NCI-H2107 treated with DMSO at 0.1 percent for 48 hours (cell line): ENCODE results near the gene HMGCLL1.

Experiments
- DNase-seq: peaks from one replicate; lab custom pipeline; 2025; ENCODE audit not compliant: unreplicated experiment; lab: John Stamatoyannopoulos, UW

Gene HMGCLL1

DNA sequence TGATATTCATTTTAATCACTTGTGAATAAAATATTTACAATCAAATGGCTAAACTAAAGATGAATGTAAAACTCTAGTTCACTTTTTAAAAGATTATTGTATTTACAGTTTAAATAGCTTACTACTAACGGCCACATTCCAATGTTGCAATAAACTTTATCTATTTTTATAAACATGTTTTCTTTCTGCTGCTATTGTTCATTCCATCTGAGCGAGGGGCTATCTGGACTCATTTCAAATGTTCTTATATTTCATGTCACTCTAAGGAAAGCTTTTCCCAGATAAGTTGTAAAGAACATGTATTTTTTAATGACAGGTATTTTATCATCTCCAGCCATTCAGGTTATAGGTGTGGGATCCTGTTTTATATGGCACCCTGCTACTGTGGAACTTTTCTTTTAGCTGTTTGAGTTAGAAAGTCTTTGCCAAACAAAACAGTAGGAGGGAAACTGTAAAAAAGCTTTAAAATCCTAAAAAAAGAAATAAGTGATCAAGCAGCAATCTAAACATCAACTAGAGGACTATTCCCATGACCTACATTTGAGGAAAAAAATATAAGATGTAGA, 42.5 kb downstream of the HMGCLL1 start:
- DNase-seq = no peak

DNA sequence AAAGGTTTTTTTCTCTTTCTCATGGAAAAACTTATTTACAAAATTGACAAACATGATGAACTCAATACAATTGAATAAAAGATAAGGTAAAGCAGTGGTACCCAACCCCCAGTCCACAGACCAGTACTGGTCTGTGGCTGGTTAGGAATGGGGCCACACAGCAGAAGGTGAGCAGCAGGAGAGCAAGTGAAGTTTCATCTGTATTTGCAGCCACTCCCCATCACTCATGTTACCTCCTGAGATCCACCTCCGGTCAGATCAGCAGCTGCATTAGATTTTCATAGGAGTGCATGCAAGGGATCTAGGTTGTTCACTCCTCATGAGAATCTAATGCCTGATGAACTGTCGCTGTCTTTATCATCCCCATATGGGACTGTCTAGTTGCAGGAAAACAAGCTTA, 47.5 kb downstream of the HMGCLL1 start:
- no peak for DNase-seq

DNA sequence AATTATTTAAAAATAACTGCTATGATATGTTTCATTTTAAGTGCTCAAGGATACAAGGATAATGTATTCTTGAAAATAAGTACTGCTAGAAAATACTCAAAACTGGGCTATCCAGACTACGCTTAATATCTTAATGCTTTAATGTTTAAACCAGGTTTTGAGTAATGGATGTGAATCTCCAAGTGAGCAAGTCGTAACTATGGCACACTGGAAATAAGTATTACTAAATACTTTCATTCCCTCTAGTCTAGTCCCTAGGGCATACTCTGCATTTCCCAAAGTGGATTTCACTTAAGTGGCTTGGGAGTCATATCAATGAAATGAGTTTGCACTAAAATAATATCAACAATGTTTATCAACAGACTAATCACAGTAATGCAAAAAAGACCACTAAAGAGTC, 48.1 kb downstream of the HMGCLL1 start:
- no peak for DNase-seq

DNA sequence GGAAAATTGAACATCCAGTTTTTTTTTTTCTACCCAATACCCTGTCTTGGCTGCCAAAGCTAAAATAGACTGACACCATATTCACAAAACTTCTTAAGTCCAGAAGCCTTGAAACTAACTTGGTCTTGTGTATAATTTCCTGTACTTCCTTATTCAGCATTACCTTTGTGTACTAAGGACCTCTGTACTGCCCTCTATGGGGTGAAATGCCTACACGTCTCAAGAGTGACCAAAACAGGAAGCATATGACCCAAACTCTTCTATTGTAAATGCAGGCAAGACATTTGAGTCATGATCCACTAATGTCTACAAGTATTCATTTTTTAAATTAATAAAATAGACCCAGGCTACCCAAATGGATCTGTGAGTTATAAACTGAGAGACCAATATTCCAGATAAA, 50.4 kb downstream of the HMGCLL1 start:
- DNase-seq = no peak

DNA sequence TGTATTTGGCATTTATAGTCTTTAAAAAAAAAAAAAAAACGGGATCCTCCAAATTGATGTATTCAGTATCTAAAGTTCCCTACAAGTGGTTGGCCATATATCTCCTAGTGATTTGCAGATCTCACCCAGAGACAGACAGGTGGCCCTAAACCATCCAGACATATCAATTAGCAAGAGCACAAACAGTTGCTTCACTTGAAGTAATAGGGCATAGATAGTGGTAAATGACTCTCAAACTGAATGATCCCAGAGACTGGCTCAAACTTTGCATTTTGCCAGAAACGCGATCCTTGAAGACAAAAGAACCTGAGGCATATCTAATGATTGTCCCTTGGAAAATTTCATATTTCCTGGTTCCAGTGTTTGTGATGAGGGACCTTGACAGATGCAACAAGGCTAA, 54.6 kb downstream of the HMGCLL1 start:
- DNase-seq = no peak

DNA sequence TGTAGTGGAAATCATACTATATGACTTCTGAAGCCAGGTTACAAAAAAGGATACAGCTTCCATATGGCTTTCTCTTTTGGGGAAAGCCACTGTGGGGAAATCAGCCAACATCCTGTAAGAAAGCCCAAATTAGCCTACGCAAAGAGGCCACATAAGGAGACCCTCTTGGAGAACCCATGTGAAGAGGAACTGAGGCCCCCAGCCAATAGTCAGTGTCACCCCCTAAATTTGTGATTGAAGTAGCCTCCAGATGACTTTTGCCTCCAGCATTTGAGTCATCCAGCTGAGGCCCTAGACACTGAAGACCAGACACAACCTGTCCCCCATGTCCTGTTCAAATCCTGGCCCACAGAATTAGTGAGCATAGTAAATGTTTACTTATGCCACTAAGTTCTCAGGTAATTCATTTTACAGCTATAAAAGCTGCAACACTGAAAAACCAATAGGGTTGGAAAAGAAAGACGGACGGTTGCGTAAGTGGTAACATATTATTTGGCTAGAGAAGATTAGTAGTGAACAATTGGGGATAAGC, 60.4 kb downstream of the HMGCLL1 start:
- DNase-seq = no peak

DNA sequence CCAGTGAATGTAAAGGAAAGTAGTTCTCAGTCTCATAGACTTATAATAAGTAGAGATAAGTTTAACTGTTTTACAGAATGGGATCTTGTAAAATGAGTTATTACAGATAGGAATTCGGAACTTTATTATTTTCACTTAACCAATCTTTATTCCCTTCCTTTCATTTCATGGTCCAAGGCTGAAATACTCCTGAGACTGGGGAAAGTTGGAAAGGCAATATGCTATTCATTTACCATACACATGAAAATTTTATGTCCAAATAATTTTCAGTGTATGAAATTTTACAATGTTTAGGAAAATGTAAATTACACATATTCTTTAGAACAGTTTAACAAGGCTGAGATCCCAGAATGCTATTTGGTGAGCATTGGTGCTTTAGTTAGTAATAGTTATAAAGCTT, 62.3 kb downstream of the HMGCLL1 start:
- DNase-seq = no peak

DNA sequence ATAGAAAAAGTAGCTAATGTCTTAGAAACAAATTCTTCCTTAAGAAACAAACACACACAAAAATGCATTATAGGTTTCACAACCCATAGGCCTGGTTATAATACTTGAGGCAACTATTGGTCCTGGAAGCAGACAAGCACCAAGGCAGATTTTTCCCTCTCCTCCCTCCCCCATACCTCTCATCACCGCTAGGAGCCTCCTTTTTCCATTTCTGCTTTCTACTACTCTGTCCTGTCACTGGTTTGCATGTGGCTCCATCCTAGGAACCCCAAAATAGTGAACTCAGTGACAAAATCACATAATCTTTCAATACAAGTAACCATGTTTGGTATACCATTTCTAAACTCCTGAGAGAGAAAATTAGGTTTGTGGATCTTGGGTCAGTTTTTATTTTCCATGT, 66.1 kb downstream of the HMGCLL1 start:
- DNase-seq = no peak

DNA sequence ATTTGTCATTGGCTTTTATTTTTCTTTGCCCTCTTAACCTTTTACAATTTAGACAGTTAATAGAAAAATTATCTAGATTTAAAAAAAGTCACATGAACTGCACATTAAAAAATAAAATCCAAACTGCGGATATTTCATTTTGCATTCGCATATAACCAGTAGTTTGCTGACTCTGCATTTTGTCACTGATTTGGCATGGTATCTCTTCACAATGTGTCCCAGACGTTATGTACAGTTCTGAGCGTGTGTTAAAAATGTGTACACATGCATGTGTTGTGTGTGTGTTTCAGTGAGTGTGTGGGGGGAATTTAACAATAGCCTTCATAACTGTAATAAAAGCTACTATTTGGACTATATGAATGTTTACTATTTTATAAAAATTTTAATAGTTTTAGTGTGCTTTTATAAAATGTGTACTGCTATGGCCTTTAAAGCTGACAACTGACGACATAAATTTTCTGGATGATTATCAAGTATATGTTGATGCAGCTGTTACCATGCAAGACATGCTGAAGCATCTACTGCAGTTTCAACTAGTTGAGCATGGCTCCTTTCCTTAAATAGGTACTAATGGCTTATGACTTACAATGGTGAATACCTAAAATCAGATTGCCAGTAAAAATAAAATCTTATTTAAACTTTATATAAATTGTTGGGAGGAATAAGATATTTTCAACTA, 67.7 kb downstream of the HMGCLL1 start:
- DNase-seq = no peak

DNA sequence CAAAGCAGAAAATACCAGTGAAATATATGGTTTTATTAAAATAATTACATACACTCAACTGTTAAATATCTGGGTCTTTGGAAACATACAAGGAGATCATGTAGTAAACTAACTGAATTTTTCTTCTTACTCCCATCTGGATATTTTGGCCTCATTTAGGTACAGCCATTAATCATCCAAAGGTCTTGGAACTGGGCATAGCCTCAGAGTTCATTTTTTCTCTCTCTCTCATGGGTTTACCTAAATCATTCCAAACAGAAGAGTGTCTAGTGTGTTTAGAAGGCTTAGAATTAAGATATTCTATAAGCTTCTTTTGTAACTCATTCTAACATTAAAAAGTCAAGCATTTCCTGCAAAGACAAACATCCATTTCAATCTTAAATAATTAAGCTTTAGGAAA, 79.4 kb downstream of the HMGCLL1 start:
- DNase-seq = no peak

DNA sequence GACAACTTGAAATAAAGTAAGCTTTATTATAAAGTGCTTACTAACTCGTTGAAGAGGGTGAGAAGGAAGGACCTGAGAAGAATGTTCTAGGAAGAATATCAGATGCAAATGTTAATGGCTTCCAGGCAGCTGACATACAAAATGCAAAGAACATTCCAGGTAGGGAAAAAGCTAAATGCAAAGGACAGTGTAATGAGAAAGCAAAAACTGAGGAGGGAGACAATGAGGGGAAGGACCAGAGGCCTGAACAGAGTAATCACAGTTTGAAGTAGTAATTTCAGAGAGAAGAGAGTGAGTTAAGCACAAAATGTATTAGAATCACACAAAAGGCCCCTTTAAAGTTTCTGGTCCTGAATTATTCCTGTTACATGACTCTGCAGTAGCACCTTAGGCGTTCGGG, 81.3 kb downstream of the HMGCLL1 start:
- DNase-seq = no peak

DNA sequence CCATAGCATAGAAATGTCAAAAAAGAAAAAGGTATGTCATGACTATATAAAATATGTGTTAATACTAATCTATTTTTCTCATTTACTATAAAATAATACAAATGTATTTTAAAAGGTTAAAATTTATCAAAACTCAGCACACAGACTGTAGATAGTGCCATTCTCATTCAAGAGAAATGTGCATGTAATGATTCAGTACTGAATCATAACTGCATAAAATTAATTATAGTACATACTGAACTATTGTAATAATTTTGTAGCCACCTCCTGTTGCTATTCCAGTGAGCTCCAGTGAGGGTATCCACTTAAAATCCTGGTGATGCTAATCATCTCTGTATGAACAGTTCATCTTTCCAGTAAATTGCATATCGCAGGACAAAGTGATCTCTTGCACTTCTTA, 82.8 kb downstream of the HMGCLL1 start:
- DNase-seq = no peak

DNA sequence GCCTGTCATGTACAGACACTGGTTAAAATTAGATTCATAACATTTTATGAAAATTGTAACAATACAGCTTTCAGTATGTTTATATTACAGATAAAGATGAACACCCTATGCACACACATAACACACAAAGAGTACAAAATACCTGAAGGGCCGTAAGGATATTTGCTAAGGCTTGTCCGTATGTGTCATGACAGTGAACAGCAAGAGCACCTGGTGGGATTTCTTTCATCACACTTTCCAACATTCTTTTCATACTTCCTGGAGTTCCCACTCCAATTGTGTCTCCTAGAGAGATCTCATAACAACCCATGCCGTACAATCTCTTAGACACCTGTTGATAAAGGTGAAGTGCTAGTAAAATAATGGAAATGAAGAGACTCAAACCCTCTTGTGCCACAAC, 83.7 kb downstream of the HMGCLL1 start:
- DNase-seq = no peak

DNA sequence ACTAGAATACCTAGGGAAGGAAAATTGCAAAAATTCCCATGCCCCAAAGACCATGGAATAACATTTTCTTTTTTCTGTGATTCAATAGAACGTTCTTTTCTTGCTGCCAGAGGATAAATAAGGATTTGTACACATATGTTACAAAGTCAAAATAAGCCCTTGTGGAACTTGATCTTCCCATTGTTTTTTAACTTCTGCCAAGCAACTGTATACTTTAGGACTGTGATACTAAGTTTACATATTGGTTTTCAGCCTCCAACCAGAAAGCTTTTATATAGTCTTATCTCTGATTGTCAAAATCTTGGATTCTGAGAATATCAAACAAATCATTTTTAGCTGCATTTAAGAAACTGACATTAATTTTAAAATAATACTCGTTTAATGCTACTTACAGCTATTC, 84.6 kb downstream of the HMGCLL1 start:
- no peak for DNase-seq

DNA sequence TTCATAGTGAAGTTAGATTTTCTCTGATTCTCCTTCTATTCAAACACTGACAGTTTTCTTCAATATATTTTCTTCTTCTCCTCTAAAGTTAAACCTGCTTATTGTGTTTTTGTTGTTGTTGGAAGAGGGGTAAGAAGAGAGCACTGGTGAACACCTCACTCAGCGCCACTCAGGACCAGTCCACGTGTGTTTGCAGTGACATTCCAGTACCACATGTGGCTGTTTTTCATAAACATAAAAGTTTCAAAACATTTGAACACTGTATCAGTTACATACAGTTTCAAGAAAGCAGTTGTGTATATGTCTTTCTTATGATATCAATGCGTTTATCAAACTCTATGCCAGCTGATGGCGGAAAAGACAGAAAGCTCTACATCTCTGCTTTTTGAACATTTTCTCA, 86.7 kb downstream of the HMGCLL1 start:
- DNase-seq = no peak

DNA sequence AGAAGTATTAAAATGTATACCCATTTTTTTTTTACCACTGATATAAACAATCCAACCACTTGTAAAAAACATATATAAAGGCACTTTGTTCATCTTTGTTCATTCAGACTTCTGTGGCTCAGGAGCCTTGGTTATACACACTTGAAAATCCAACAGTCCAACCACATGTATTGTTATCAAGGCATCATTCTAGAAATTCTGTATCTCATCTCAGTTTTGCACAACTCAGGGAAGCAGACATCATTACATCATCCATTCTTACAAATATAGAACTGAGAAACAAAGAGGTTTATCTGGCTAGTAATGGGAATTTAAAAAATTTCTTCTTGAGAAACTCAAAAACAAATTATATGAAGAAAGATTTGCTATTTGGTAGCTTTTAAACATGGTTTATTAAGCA, 88.1 kb downstream of the HMGCLL1 start:
- DNase-seq = no peak

DNA sequence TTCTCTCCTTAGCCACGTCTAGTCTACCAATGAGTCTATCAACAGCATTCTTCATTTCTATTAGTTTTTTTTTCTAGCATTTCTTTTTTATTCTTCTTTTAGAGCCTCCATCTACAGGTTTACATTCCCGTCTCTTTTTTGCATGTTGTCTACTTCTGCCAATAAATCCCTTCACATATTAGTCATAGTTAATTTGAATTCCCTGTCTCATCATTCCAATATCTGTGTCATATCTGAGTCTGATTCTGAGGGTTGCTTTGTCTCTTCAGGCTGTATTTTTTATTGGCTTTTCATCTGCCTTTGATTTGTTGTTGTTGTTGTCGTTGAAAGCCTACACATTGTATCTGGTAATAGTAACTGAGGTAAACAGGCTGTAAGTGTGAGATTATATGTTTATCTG, 104.6 kb downstream of the HMGCLL1 start:
- DNase-seq = no peak

DNA sequence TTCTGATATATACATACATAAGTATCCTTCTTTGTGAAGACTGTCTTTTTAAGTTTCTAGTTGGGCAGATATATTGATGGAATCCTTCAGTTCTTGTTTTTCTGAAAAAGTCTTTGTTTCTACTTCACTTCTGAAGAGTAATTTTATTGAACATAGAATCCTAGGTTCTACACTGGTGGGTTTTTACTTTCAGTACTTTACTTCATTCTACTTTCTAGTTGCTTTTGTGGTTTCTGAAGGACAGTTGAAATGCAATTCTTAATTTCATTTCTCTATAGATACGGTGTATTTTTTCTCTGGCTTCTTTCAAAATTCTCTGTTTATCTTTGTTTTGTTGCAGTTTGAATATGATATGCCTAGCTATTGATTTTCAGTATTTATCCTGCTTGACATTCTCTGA, 105.3 kb downstream of the HMGCLL1 start:
- no peak for DNase-seq

DNA sequence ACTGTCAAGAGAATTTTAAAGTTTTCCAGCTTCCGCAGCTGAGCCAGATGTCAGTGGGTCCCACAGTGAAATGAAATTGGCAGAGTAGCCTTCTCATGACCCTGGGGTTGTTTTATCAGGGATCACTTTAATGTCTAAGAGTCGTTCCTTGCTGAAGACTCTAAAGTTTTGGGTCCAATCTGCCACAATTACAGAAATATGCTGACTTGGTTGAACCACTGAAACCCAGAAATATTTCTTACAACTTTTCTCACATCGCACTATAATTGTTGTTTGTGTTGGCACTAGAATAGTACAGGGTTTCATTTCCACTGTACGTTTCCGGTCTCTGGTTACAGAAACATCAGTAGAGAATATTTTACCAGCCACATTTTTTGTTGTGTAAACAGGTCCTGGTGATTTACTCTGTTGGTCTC, 109.0 kb downstream of the HMGCLL1 start:
- DNase-seq = no peak

DNA sequence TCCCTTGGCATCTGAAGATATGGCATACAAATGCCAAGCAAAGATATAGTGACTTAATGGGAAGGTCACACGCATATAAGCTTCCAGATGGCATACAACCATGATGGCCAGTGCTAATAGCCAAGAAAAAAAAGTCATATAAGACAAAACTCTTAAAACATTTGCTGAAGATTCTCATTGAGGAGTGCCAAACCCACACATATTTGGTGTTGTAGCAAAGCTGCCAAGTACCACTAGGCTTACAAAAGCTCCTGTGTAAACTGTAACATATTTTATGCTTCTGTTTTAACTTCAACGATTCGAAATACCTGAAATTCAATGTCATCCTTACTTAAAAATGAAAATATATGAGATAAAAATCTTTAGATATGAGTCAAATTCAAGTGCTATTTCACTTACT, 123.0 kb downstream of the HMGCLL1 start:
- DNase-seq = no peak

DNA sequence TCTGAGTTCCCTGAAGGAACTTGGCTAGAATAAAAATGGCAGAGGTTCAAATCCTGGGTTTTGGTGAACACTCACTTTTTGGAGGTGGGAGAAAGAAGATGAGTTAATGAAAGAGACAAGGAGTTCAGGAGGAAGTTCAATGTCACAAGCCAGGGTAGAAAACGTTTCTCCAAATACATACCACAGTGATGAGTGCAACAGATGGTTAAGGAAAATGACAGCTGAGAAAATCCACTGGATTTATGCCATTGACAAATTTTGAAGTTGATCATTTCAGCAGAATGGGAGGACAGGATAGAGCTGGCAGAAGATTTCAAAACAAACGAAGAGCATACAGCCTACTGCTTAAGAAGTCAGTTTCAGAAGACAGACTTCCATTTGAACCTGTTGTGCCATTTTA, 129.0 kb downstream of the HMGCLL1 start:
- no peak for DNase-seq

DNA sequence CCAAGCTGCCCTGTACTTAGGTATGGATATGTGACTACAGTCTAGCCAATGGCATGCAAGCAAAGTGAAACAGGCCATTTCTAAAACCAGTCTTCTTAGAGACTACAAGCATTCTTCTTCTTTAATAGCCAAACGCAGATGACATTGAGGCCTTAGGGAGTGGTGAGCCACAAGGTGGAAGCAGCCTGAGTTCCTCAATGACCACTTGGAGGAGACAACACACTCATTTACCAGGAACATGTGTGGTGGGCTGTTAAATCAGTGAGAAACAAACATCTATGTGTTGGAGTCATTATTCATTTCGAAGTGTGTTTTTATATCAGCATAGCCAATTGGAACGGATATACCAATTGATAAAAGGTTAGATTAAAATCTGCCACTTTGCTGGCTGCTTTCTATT, 129.8 kb downstream of the HMGCLL1 start:
- DNase-seq = no peak

DNA sequence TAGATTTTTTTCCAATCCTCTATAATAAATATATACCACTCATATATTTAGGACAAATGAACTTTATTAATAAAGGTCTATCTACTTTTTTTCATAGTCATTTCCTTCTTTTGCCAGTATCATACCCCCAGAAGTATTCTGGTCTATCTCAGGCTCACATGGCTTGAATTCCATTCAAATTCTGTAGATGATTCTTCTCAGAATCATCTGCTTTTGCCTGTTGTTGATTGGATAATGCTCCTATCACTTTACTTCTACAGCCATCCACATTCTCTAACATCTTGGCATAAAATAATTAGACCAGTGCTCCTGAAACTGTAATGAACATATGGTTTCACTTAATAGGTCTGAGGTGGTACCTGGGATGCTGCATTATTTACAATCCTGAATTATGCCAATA, 130.5 kb downstream of the HMGCLL1 start:
- DNase-seq = no peak
